HG02885 (cell line): ENCODE data around the gene AOC2.
"Not testable (repeated sequence)": the region's sequence is repeated elsewhere in the genome, so short reads cannot be mapped to it uniquely, and the experiment has no call there.

Source experiments
- ATAC-seq: cut with Tn5 transposase; IDR thresholded peaks from one replicate; pipeline ENCODE4 v1.9.1; 2021; ENCODE audit warnings: mild to moderate bottlenecking; ENCODE audit not compliant: unreplicated experiment, poor library complexity

The AOC2 gene

GRCh38 chr17:42879596-42879985, 35.2 kb downstream of the AOC2 start:
- no peak for ATAC-seq

- no peak for ATAC-seq
These were observed 36.5 kb downstream of the AOC2 start for GRCh38 chr17:42880776-42881310.

- ATAC-seq: not testable (repeated sequence)
These were observed 37.3 kb downstream of the AOC2 start for GRCh38 chr17:42881706-42882105.

GRCh38 chr17:42882166-42882565, 37.8 kb downstream of the AOC2 start:
- no peak for ATAC-seq

GRCh38 chr17:42883802-42884558, 39.6 kb downstream of the AOC2 start:
- no peak for ATAC-seq

GRCh38 chr17:42885806-42886205, 41.4 kb downstream of the AOC2 start:
- not testable (repeated sequence) for ATAC-seq

- no peak for ATAC-seq
These were observed 42.1 kb downstream of the AOC2 start for GRCh38 chr17:42886283-42887176.

- no peak for ATAC-seq
These were observed 45.4 kb downstream of the AOC2 start for GRCh38 chr17:42889809-42890208.

GRCh38 chr17:42891539-42892152, 47.3 kb downstream of the AOC2 start:
- ATAC-seq: no peak

GRCh38 chr17:42893359-42893758, 49.0 kb downstream of the AOC2 start:
- ATAC-seq: no peak

- ATAC-seq: no peak
These were observed 50.2 kb downstream of the AOC2 start for GRCh38 chr17:42894283-42895184.

- ATAC-seq: no peak
These were observed 50.8 kb downstream of the AOC2 start for GRCh38 chr17:42895185-42895555.

- no peak for ATAC-seq
These were observed 53.9 kb downstream of the AOC2 start for GRCh38 chr17:42898147-42898811.

- ATAC-seq: not testable (repeated sequence)
These were observed 55.6 kb downstream of the AOC2 start for GRCh38 chr17:42899981-42900380.
